ENCODE results near the gene SYNGR4. TPM values are rescaled to one million over a fixed set of nuclear protein-coding genes. Genes with fewer than 3 reads are reported as not detected.

Gene SYNGR4
- total RNA-seq, 1 experiment from 2014 or later, result 0.32 TPM

DNA sequence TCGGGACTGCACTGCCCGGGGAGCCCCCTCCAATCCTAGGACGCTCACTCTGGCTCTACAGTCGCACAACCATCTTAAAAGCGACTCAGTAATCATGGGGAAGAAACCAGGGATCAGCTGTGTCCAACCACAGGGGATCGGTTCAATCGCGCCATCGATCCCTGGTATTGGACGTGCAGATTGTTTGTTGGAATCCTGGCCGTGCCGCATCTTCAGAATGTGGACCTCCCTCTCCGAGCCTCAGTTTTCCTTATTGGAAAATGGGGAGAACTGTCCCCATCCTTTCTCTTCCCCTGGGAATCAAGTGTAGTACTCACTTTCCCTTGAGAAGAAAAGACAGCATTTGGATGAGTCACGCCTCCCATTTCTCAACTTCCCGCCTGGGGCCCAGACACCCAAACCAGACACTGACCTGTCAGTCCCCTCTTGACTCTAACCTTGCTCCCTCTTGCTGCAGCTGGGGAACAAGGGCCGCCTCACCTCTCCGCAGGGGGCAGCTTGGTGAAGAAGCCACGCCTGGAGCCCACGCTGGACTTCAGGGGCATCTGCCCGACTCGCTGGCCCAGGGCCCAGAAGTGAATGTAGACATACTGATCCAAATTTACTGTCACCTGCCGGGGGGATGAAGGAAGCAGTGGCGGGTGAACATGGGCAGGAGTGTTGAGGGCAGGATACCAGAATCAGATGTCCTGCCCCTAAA is 21.2 kb upstream of the SYNGR4 start:
- H3K9me3 Mint-ChIP-seq (ENCODE audit: unreplicated experiment), result no peaks in the 10 kb centered on the region
- DNase-seq, result no peak
- CTCF ChIA-PET, result no interaction called here

GRCh38 chr19:48344892-48345291 is 19.3 kb upstream of the SYNGR4 start:
- Histone ChIP-seq H3K4me3 (ENCODE audit: low read depth, low read length) (no peak overlapping the region), H3K9me3 (no peaks in the 10 kb centered on the region), H3K27me3 (replicated peaks; ENCODE audit: control insufficient read depth, insufficient read depth, low read length) (no peaks in the 10 kb centered on the region), H3K4me1 (0 out of 2 replicates have a peak, but pooled peaks cover 5% of the 10 kb centered on the region), H3K36me3 (ENCODE audit: control insufficient read depth, insufficient read depth, low read length) (no peaks in the 10 kb centered on the region; the same call in 1 of the 2 replicates)
- BruUV-seq (replicated peaks), result no TSS peak
- H3K9me3 Mint-ChIP-seq (ENCODE audit: unreplicated experiment), result no peaks in the 10 kb centered on the region
- intact Hi-C loops (cut with micrococcal nuclease; ENCODE audit: unreplicated experiment), result no loop called here
- peaks cover 6% of the 10 kb centered on the region for H3K36me3 Mint-ChIP-seq (ENCODE audit: insufficient read depth, unreplicated experiment)
- CTCF ChIA-PET, result interaction anchor here (0.6 kb wide), 1 partner anchor 69 kb away, joined by 3 read pairs; no protein-coding TSS in a partner anchor
- H3K27me3 Mint-ChIP-seq (ENCODE audit: insufficient read depth, unreplicated experiment), result no peaks in the 10 kb centered on the region
- POLR2A ChIA-PET, result no interaction called here
- TF ChIP-seq, protein P1, sequence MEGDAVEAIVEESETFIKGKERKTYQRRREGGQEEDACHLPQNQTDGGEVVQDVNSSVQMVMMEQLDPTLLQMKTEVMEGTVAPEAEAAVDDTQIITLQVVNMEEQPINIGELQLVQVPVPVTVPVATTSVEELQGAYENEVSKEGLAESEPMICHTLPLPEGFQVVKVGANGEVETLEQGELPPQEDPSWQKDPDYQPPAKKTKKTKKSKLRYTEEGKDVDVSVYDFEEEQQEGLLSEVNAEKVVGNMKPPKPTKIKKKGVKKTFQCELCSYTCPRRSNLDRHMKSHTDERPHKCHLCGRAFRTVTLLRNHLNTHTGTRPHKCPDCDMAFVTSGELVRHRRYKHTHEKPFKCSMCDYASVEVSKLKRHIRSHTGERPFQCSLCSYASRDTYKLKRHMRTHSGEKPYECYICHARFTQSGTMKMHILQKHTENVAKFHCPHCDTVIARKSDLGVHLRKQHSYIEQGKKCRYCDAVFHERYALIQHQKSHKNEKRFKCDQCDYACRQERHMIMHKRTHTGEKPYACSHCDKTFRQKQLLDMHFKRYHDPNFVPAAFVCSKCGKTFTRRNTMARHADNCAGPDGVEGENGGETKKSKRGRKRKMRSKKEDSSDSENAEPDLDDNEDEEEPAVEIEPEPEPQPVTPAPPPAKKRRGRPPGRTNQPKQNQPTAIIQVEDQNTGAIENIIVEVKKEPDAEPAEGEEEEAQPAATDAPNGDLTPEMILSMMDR (IDR thresholded peaks at IDR 0.05; ENCODE audit: insufficient read depth in 1 of 2, low read depth in 1 of 2, low read length in 1 of 2, severe bottlenecking in 1 of 2, unreplicated experiment in 1 of 2), result no peak
- no peak overlapping the region for H3K4me3 Mint-ChIP-seq (ENCODE audit: unreplicated experiment)
- DNase-seq, result peak; percentile 27 to 38
- H3K27ac Mint-ChIP-seq (ENCODE audit: unreplicated experiment), result no peak overlapping the region
- H3K4me1 Mint-ChIP-seq (ENCODE audit: low read depth, unreplicated experiment), result peaks cover 17% of the 10 kb centered on the region

More for the DNA sequence above, 21.2 kb upstream of the SYNGR4 start:
- intact Hi-C loops (cut with micrococcal nuclease; ENCODE audit: unreplicated experiment), result no loop called here
- TF ChIP-seq, protein P1 (IDR thresholded peaks at IDR 0.05; ENCODE audit: insufficient read depth in 1 of 2, low read depth in 1 of 2, low read length in 1 of 2, severe bottlenecking in 1 of 2, unreplicated experiment in 1 of 2), result no peak
- H3K27me3 ChIP-seq (replicated peaks; ENCODE audit: control insufficient read depth, insufficient read depth, low read length), result no peaks in the 10 kb centered on the region
- Mint-ChIP-seq H3K27ac (ENCODE audit: unreplicated experiment) (no peak overlapping the region), H3K4me1 (ENCODE audit: low read depth, unreplicated experiment) (peaks cover 10% of the 10 kb centered on the region), H3K4me3 (ENCODE audit: unreplicated experiment) (no peak overlapping the region), H3K36me3 (ENCODE audit: insufficient read depth, unreplicated experiment) (no peaks in the 10 kb centered on the region), H3K27me3 (ENCODE audit: insufficient read depth, unreplicated experiment) (no peaks in the 10 kb centered on the region)
- POLR2A ChIA-PET, result no interaction called here
- H3K4me1 ChIP-seq, result no peaks in the 10 kb centered on the region
- BruUV-seq (replicated peaks), result no TSS peak
- no peak overlapping the region for H3K4me3 ChIP-seq (ENCODE audit: low read depth, low read length)
- H3K9me3 ChIP-seq, result no peaks in the 10 kb centered on the region
- H3K36me3 ChIP-seq (ENCODE audit: control insufficient read depth, insufficient read depth, low read length), result no peaks in the 10 kb centered on the region; the same call in 1 of the 2 replicates

DNA sequence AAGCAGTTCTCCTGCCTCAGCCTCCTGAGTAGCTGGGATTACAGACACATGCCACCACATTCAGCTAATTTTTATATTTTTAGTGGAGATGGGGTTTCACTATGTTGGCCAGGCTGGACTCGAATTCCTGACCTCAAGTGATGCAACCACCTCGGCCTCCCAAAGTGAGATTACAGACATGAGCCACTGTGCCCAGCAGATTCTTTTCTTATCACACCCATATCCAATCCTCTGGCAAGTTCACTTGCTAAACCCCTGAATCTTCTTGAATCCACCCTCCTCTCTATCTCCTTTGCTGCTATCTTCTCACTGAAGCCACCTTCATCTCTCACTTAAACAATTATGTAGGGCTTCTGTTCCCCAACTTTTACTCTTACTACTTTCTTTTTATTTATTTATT is 18.0 kb upstream of the SYNGR4 start:
- no peaks in the 10 kb centered on the region for H3K27me3 Mint-ChIP-seq (ENCODE audit: insufficient read depth, unreplicated experiment)
- ChIA-PET POLR2A (no interaction called here), CTCF (no interaction called here)
- intact Hi-C loops (cut with micrococcal nuclease; ENCODE audit: unreplicated experiment), result no loop called here
- H3K27ac Mint-ChIP-seq (ENCODE audit: unreplicated experiment), result no peak overlapping the region
- no peak for DNase-seq
- Histone ChIP-seq H3K36me3 (ENCODE audit: control insufficient read depth, insufficient read depth, low read length) (no peaks in the 10 kb centered on the region; the same call in 1 of the 2 replicates), H3K4me1 (0 out of 2 replicates have a peak, but pooled peaks cover 5% of the 10 kb centered on the region), H3K9me3 (no peaks in the 10 kb centered on the region), H3K27me3 (replicated peaks; ENCODE audit: control insufficient read depth, insufficient read depth, low read length) (no peaks in the 10 kb centered on the region), H3K4me3 (ENCODE audit: low read depth, low read length) (no peak overlapping the region)
- BruUV-seq (replicated peaks), result no TSS peak
- no peaks in the 10 kb centered on the region for H3K9me3 Mint-ChIP-seq (ENCODE audit: unreplicated experiment)
- TF ChIP-seq, protein P1 (IDR thresholded peaks at IDR 0.05; ENCODE audit: insufficient read depth in 1 of 2, low read depth in 1 of 2, low read length in 1 of 2, severe bottlenecking in 1 of 2, unreplicated experiment in 1 of 2), result no peak
- H3K36me3 Mint-ChIP-seq (ENCODE audit: insufficient read depth, unreplicated experiment), result peaks cover 6% of the 10 kb centered on the region
- peaks cover 20% of the 10 kb centered on the region for H3K4me1 Mint-ChIP-seq (ENCODE audit: low read depth, unreplicated experiment)
- no peak overlapping the region for H3K4me3 Mint-ChIP-seq (ENCODE audit: unreplicated experiment)
